Measurements from ENCODE around the gene VPS51. TPM values are rescaled to one million over a fixed set of nuclear protein-coding genes. Genes with fewer than 3 reads are reported as not detected.

The VPS51 gene
- total and polyA plus RNA-seq, 2 of the 13 experiments (the other 11 are each of a cell fraction or from before 2014, with no cell fraction given) = 76.3 to 90.6 TPM

- TF ChIP-seq, protein P1, sequence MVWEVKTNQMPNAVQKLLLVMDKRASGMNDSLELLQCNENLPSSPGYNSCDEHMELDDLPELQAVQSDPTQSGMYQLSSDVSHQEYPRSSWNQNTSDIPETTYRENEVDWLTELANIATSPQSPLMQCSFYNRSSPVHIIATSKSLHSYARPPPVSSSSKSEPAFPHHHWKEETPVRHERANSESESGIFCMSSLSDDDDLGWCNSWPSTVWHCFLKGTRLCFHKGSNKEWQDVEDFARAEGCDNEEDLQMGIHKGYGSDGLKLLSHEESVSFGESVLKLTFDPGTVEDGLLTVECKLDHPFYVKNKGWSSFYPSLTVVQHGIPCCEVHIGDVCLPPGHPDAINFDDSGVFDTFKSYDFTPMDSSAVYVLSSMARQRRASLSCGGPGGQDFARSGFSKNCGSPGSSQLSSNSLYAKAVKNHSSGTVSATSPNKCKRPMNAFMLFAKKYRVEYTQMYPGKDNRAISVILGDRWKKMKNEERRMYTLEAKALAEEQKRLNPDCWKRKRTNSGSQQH (CRISPR knock-in tag; IDR thresholded peaks at IDR 0.05; ENCODE audit: low read depth) = peak; percentile 99
- peak; percentile 95 for TF ChIP-seq THAP11 (CRISPR knock-in tag; IDR thresholded peaks at IDR 0.05)
- TF ChIP-seq ZEB1 (IDR thresholded peaks at IDR 0.05; ENCODE audit: insufficient replicate concordance, low read depth) = peak; percentile 60
- TF ChIP-seq ZNF557 (CRISPR knock-in tag; IDR thresholded peaks at IDR 0.05) = no peak
- no peak for TF ChIP-seq TRIM24 (CRISPR knock-in tag; IDR thresholded peaks at IDR 0.05)
- TF ChIP-seq ESRRA (CRISPR knock-in tag; IDR thresholded peaks at IDR 0.05; ENCODE audit: low read depth) = peak; percentile 33; the same call in 1 of the 2 replicates
- peak; percentile 85; the same call in 1 of the 2 replicates for TF ChIP-seq ETV6 (CRISPR knock-in tag; conservative IDR thresholded peaks at IDR 0.05)
- TF ChIP-seq, protein P2, sequence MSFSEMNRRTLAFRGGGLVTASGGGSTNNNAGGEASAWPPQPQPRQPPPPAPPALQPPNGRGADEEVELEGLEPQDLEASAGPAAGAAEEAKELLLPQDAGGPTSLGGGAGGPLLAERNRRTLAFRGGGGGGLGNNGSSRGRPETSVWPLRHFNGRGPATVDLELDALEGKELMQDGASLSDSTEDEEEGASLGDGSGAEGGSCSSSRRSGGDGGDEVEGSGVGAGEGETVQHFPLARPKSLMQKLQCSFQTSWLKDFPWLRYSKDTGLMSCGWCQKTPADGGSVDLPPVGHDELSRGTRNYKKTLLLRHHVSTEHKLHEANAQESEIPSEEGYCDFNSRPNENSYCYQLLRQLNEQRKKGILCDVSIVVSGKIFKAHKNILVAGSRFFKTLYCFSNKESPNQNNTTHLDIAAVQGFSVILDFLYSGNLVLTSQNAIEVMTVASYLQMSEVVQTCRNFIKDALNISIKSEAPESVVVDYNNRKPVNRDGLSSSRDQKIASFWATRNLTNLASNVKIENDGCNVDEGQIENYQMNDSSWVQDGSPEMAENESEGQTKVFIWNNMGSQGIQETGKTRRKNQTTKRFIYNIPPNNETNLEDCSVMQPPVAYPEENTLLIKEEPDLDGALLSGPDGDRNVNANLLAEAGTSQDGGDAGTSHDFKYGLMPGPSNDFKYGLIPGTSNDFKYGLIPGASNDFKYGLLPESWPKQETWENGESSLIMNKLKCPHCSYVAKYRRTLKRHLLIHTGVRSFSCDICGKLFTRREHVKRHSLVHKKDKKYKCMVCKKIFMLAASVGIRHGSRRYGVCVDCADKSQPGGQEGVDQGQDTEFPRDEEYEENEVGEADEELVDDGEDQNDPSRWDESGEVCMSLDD (CRISPR knock-in tag; IDR thresholded peaks at IDR 0.05; ENCODE audit: borderline replicate concordance) = peak; percentile 84; the same call in 1 of the 2 replicates
- TF ChIP-seq ZBTB21 (CRISPR knock-in tag; IDR thresholded peaks at IDR 0.05) = peak; percentile 75; the same call in 1 of the 2 replicates
- no peak for TF ChIP-seq ZNF629 (CRISPR knock-in tag; conservative IDR thresholded peaks at IDR 0.05)
- peak; percentile 77; the same call in 1 of the 2 replicates for TF ChIP-seq CHCHD3 (CRISPR knock-in tag; IDR thresholded peaks at IDR 0.05)
- peak; percentile 88 for TF ChIP-seq REL (CRISPR knock-in tag; conservative IDR thresholded peaks at IDR 0.05)
- peak; percentile 85 for TF ChIP-seq CCDC6 (CRISPR knock-in tag; IDR thresholded peaks at IDR 0.05)
- no peak for TF ChIP-seq ZNF235 (CRISPR knock-in tag; IDR thresholded peaks at IDR 0.05; ENCODE audit: borderline replicate concordance)
- no peak for TF ChIP-seq XBP1 (CRISPR knock-in tag; IDR thresholded peaks at IDR 0.05)
- peak; percentile 91 for TF ChIP-seq ZNF543 (CRISPR knock-in tag; IDR thresholded peaks at IDR 0.05)
- 0 out of 2 replicates have a peak, but pooled peaks have one; percentile 26 for TF ChIP-seq RFX3 (CRISPR knock-in tag; IDR thresholded peaks at IDR 0.05)
- TF ChIP-seq ZBTB4 (CRISPR knock-in tag; IDR thresholded peaks at IDR 0.05; ENCODE audit: borderline replicate concordance) = 0 out of 2 replicates have a peak, but pooled peaks have one; percentile 57
- 0 out of 2 replicates have a peak, but pooled peaks have one; percentile 32 for TF ChIP-seq BHLHE40 (IDR thresholded peaks at IDR 0.05; ENCODE audit: low read length)
- TF ChIP-seq ZNF296 (CRISPR knock-in tag; conservative IDR thresholded peaks at IDR 0.05) = no peak
- no peak for TF ChIP-seq MBD4 (IDR thresholded peaks at IDR 0.05; ENCODE audit: borderline replicate concordance, low read length)
- TF ChIP-seq HDAC1 (CRISPR knock-in tag; IDR thresholded peaks at IDR 0.05) = peak; percentile 100
- TF ChIP-seq ZNF546 (CRISPR knock-in tag; conservative IDR thresholded peaks at IDR 0.05) = peak; percentile 72; the same call in 1 of the 2 replicates
- peak; percentile 70; the same call in 1 of the 2 replicates for TF ChIP-seq HOXA7 (CRISPR knock-in tag; IDR thresholded peaks at IDR 0.05)
Measured at GRCh38 chr11:65083834-65084597, 12.0 kb upstream of the VPS51 start, which contains the start of the genes CDCA5 and ZFPL1 (continued).
